ENCODE results near the gene SIRT2.

Gene SIRT2

GRCh38 chr19:38920602-38921419 is 21.4 kb upstream of the SIRT2 start:
- DNase-seq, result no peak

DNA sequence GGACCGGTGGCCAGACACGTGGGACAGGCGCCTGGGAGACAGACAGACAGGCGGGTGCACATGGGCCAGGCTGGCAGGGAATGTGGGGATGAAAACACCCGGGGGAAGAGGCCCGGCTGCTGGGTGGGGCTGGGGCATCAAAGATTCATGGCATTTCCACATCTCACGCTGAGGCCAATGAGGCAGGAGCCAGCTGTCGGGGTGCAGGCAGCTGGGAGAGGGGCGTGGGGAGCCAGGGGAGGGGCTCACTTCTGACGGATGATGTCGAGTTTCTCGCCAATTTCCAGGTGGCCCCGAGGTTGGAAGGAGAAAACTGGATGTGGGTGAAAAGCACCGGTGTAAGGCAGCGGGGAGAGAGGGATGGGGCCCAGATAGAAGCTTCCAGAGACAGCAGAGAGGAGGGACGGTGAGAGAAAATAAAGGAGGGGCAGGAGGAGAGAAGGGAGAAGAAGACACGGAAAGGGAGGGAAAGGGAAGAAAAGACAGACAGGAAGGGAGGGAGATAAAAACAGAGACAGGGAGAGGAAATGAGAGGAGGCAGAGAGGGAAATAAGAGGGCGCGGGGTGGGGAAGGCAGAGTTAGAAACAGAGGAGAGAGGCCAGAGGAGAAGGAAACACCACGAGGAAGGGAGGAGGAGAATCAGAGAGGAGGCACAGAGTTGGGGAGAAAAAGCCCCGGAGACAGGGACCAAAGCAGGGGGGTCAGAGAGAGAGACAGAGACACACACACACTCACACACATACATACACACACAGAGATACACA is 20.6 kb upstream of the SIRT2 start:
- DNase-seq, result no peak

GRCh38 chr19:38918526-38918925 is 19.1 kb upstream of the SIRT2 start:
- no peak for DNase-seq

GRCh38 chr19:38917921-38918491 is 18.6 kb upstream of the SIRT2 start:
- DNase-seq, result no peak

DNA sequence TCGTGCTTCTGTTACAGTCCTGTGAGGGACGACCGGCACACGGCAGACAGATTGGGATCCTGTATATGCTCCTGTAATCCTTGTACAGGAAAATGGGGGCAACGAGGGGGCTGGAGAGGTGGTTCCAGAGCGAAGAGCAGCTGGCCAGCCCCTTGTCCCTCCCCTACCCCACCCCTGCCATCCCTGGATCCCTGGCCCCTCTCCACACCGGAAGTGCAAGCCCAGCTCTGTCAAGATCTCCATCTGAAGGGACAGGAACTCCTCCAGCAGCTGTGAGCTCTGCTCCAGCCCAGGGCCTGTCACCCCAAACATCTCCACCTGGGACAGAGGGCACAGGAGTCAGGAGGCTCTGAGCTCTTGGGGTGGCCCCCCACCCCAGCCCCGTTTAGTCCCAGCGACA is 18.1 kb upstream of the SIRT2 start:
- no peak for DNase-seq

DNA sequence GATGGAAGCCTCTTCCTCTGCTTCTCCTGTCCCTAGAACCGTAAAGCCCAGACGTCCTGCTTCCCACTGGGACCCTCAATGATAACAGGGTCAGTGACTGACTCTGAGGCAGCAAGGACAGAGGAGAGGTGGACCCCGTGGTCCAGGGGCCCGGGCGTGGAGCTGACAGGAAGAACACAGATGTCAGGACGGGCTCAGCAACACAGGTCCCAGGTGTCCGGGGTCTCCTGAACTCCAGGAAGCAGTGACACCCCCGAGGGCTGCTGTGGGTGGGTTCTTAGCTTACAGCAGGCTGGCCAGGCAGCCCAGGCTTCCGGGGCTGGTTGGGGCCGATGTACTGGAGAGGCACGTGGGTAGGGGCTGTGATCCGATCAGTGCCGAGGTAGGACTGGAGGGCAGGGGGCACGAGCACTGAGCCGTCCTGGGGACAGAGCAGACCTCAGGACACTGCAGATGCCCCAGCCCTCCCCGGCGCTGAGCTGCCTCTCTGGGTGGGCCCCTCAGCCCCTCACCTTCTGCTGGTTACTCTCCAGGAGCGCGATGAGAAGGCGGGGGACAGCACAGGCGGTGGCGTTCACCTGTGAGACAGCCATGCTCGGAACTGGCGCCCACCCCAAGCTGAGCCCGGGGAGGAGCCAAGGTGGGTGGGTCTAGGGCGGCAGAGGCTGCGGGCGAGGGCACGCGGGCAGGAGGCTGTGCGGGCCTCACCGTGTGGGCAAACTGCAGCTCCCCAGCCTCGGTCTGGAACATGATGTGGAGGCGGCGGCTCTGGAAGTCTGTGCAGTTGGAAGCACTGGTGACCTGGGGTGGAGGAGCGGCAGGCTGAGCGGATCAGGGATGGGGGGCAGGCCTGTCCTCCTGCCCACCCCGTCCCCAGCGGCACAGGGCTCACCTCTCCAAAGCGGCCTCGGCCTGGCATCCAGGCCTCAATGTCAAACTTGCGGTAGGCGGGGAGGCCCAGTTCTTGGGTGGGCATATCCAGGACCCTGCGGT is 16.2 kb upstream of the SIRT2 start:
- no peak for DNase-seq

DNA sequence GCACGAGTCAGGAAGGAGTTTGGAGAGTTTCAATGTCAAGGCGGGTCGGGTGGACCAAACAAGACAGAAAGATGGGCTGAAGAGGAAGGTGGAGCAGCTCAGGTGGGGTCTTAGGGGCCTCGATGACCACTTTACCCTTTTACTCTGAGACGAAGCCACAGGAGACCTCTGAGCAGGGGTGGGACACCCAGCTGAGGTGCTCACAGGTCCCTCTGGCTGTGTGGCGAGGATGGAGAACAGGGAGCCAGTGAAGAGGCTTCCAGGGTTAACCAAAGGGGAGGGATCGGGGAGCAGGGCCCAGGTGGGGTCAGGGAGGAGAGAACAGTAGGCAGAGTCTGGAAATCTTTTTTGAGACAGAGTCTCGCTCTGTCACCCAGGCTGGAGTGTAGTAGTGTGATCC is 14.5 kb upstream of the SIRT2 start:
- DNase-seq, result no peak

DNA sequence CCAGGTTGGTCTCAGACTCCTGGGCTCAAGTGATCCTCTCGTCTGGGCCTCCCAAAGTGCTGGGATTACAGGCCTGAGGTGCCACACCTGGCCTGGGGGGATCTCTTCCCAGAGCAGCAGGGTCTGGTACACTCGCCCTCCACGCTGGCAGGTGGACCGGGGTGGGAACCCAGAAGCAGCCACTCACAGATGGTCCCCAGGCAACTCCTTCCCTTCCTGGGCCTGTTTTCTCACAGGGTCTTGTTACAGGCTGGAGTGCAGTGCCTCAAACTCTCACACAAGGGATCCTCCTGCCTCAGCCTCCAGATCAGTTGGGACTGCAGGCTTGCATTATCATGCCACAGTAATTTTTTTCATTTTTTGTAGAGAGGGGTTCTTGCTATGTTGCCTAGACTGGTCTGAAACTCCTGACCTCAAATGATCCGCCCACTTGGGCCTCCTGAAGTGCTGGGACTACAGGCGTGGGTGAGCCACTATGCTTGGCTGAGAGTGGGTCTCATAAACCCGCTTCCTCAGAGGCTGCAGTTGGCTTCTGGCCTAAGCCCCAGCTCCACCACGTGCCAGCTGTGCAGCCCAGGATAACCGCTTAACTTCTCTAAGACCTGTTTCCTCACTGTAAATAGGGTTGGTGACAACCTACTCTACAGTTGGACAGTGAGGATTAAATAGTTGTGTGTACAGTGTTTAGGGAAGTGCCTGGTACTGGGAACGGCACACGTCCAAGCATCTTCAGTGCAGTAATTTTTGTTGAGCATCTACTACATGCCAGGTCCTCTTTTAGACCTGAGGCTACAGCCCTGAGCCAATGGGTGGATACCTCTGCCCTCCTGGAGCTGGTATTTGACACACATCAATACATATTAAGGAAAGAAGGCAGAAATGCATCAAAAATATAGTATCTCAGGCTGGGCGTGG is 13.4 kb upstream of the SIRT2 start:
- no peak for DNase-seq

DNA sequence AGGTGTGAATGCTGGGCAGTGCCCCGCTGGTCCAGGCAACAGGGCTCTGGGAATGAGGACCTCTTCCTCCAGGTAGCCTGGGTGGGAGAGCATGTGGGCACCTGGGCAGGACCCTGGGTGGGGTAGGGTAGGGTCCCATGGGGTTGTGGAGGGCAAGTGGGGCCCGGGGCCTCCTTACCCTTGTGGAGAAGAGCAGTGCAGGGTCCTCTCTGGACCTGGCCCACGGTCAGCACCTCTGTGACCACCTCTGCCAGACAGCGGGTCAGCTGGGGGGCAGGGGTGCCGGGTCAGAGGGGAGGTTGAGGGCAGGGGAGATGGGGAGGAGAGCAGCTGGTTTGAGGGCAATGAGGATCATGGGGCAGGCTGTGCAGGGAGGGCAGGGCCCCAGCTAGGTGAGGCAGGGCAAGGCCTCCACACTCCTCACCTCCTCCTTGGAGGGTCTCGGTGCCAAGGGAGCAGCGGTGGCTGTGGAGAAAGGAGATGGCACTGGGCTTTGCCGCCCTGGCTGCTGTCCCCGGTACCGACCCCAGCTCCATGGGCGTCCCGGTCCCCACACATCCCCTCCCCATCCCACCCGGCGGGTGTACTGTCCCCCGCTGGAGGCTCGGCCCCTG is 12.1 kb upstream of the SIRT2 start:
- no peak for DNase-seq

GRCh38 chr19:38910488-38910887 is 11.1 kb upstream of the SIRT2 start:
- DNase-seq, result no peak

- DNase-seq, result no peak
These were observed 9.5 kb upstream of the SIRT2 start for GRCh38 chr19:38908911-38909310.

- no peak for DNase-seq
These were observed 8.3 kb upstream of the SIRT2 start for GRCh38 chr19:38907670-38908069.

DNA sequence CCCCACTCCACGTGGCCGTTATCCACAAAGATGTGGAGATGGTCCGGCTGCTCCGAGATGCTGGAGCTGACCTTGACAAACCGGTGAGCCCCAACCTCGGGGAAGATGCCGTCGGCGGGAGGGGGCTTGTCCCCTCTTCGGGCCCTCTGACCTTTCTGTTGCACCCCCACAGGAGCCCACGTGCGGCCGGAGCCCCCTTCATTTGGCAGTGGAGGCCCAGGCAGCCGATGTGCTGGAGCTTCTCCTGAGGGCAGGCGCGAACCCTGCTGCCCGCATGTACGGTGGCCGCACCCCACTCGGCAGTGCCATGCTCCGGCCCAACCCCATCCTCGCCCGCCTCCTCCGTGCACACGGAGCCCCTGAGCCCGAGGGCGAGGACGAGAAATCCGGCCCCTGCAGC is 7.8 kb upstream of the SIRT2 start:
- DNase-seq, result no peak

DNA sequence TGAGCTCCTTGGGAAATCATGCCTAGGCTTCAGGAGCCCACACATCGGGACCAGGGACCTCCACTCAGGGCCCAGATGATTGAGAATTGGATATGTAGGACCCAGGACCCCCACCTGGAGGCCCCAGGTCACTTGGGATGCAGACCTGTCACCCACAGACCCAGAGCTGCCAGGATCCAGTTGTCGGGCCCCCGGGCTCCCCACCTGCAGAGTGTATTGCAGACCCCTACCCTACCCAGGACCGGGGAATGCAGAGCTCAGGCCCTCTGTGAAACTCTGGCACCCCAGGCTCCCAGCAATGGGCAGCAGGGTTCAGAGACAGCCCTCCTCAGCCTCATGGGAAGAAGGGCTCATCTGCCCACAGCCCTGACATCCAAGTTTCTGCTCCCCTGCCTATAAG is 6.2 kb upstream of the SIRT2 start:
- DNase-seq, result no peak

DNA sequence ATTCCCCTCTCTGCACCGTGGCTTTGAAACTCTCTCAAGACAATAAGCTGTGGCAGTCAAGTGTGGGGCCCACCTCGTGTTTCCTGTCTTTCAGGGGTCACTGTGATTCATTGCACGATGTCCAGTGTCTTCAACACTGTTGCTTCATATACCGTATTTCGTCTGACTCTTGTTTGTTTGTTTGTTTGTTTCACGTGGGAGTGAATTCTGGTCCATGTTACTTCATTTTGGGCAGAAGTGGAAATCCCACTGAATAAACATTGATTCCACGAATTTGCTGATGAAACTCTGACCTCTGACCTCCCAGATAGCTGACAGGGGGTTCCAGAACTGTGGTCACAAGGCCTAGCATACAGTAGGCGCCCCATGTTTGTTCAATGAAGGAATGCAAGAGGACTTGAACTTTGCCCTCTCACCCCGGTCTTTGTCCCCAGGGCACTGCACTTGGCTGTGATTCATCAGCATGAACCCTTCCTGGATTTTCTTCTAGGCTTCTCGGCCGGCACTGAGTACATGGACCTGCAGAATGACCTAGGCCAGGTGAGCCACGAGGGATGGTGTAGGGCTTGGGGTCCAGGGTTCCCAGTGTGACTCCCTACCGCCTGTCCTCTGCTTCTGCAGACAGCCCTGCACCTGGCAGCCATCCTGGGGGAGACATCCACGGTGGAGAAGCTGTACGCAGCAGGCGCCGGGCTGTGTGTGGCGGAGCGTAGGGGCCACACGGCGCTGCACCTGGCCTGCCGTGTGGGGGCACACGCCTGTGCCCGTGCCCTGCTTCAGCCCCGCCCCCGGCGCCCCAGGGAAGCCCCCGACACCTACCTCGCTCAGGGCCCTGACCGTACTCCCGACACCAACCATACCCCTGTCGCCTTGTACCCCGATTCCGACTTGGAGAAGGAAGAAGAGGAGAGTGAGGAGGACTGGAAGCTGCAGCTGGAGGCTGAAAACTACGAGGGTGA is 5.4 kb upstream of the SIRT2 start:
- DNase-seq, result no peak

DNA sequence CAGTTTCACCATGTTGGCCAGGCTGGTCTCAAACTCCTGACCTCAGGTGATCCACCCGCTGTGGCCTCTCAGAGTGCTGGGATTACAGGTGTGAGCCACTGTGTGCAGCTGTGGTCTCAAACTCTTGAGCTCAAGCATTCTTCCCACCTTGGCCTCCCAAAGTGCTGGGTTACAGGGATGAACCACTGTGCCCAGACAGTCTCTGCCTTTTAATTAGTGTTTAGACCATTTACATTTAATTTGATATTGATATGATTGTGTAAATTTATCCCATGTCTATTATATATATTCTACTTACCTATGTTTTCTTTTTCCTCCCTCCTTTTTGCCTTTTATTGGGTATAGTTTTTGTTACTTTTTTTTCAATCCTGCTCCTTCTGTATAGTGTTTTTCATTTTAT is 2.3 kb upstream of the SIRT2 start:
- DNase-seq, result no peak

GRCh38 chr19:38900743-38901190 is 1.3 kb upstream of the SIRT2 start:
- no peak for DNase-seq

GRCh38 chr19:38900202-38900629 is 798 bp upstream of the SIRT2 start:
- no peak for DNase-seq

DNA sequence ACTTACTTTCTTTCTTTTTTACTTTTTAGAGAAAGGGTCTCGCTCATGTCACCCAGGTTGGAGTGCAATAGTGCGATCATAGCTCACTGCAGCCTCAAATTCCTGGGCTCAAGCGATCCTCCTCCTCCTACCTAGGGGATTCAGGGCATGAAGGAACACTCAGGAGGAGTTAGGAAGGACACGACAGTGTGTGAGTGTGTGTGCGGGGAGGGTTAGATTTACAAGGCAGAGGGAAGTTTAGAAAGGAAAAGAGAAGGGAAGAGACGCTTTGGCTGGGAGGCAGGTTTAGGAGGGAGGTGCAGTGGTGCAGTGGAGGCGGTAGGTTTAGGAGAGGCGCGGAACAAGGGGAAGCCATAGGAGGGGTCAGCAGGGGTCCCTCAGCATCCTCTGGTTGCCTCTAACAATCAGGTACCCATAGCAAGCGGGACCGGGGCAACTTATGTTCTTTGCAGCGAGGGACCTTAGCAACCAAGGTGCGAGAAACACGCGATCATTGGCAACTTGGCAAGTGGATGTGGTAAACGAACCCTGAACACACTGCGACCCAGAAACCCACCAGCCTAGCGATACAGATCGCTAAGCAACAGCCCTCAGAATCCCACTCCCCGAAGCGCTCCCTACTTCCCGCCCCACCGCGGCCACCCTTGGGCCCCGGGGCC is 501 bp downstream of the SIRT2 start:
- no peak for DNase-seq

Measured in effector CD4-positive, alpha-beta T cell (primary cell).